HTR-8/SVneo (cell line): ENCODE data around the gene MCC.
A peak's percentile ranks its signal among the peaks of the same experiment; 100 is the strongest.

Source experiments
- DNase-seq: peaks from one replicate; pipeline ENCODE4 v3.0.0; 2011; ENCODE audit warnings: low spot score, mixed read lengths; ENCODE audit not compliant: insufficient read length
- FAIRE-seq: peaks from 2 replicates; lab custom pipeline; 2011; peaks lifted over from hg19 to GRCh38; lab: Jason Lieb, UNC

The MCC gene

GRCh38 chr5:113378081-113378480 lies 110.2 kb downstream of the MCC start:
- DNase-seq (no peak), FAIRE-seq (no peak)

- no peak for FAIRE-seq
- no peak for DNase-seq
Observed at GRCh38 chr5:113376640-113377039, 111.6 kb downstream of the MCC start.

- DNase-seq (no peak), FAIRE-seq (no peak)
Observed at GRCh38 chr5:113375480-113376060, 112.7 kb downstream of the MCC start.

- no peak for DNase-seq
- no peak for FAIRE-seq
Observed at GRCh38 chr5:113373426-113373825, 114.8 kb downstream of the MCC start.

GRCh38 chr5:113371721-113372196 lies 116.5 kb downstream of the MCC start:
- no peak for FAIRE-seq
- no peak for DNase-seq

- no peak for DNase-seq
- no peak for FAIRE-seq
Observed at GRCh38 chr5:113367586-113367985, 120.7 kb downstream of the MCC start.

- no peak for DNase-seq
- FAIRE-seq, result no peak
Observed at GRCh38 chr5:113364466-113364865, 123.8 kb downstream of the MCC start.

GRCh38 chr5:113361701-113362100 lies 126.6 kb downstream of the MCC start:
- FAIRE-seq, result no peak

GRCh38 chr5:113359419-113359818 lies 128.8 kb downstream of the MCC start:
- DNase-seq, result no peak
- no peak for FAIRE-seq

More at GRCh38 chr5:113361701-113362100, 126.6 kb downstream of the MCC start:
- no peak for DNase-seq

GRCh38 chr5:113358696-113359095 lies 129.6 kb downstream of the MCC start:
- DNase-seq (no peak), FAIRE-seq (no peak)

GRCh38 chr5:113357696-113358476 lies 130.4 kb downstream of the MCC start:
- no peak for FAIRE-seq
- DNase-seq, result no peak

GRCh38 chr5:113356487-113356886 lies 131.8 kb downstream of the MCC start:
- DNase-seq (no peak), FAIRE-seq (no peak)

GRCh38 chr5:113354055-113354454 lies 134.2 kb downstream of the MCC start:
- FAIRE-seq (no peak), DNase-seq (no peak)

GRCh38 chr5:113347572-113347971 lies 140.7 kb downstream of the MCC start:
- FAIRE-seq, result no peak

GRCh38 chr5:113344973-113345940 lies 143.0 kb downstream of the MCC start:
- no peak for FAIRE-seq
- DNase-seq, result no peak

More at GRCh38 chr5:113347572-113347971, 140.7 kb downstream of the MCC start:
- DNase-seq, result no peak

- FAIRE-seq, result no peak
- DNase-seq, result no peak
Observed at GRCh38 chr5:113343343-113343742, 144.9 kb downstream of the MCC start.

GRCh38 chr5:113340537-113340936 lies 147.7 kb downstream of the MCC start:
- DNase-seq (no peak), FAIRE-seq (no peak)

- no peak for FAIRE-seq
- no peak for DNase-seq
Observed at GRCh38 chr5:113338628-113339027, 149.6 kb downstream of the MCC start.

- FAIRE-seq, result no peak
- DNase-seq, result no peak
Observed at GRCh38 chr5:113337515-113338415, 150.5 kb downstream of the MCC start.

GRCh38 chr5:113336975-113337374 lies 151.3 kb downstream of the MCC start:
- FAIRE-seq, result no peak
- DNase-seq, result peak; percentile 37
